Adrenal gland (tissue), 5 donors: Measurements from ENCODE around the gene HES6.

ENCODE experiments used
- CTCF ChIP-seq, 6 experiments: fragments of 450-650 bp in 4 of 6; fragments of 200-600 bp in 2 of 6; sonication (generic) in 1 of 6; IDR thresholded peaks; 1 replicate in 5 of 6; 2 replicates in 1 of 6; pipeline versions ENCODE4 v1.5.1 to v1.8.0; 2016 to 2021; ENCODE audit warnings: antibody characterized with exemption in 6 of 6, mild to moderate bottlenecking in 2 of 6, moderate library complexity in 1 of 6
- POLR2A ChIP-seq, 2 donors: fragments of 450-650 bp; IDR thresholded peaks; one replicate each; pipeline ENCODE4 v1.6.1; 2017; ENCODE audit warnings: antibody characterized with exemption in 2 of 2, mild to moderate bottlenecking in 2 of 2, moderate library complexity in 1 of 2
- donor health status: DM: no; HTN: no; CAD: no.

GRCh38 chr2:238190445-238190844, 49.4 kb downstream of the HES6 start:
- TF ChIP-seq CTCF (IDR thresholded peaks at IDR 0.05), result no peak
- TF ChIP-seq POLR2A (IDR thresholded peaks at IDR 0.05), result no peak
